ENCODE results near the gene GORASP2.
A peak's percentile ranks its signal among the peaks of the same experiment; 100 is the strongest.

Gene GORASP2

DNA sequence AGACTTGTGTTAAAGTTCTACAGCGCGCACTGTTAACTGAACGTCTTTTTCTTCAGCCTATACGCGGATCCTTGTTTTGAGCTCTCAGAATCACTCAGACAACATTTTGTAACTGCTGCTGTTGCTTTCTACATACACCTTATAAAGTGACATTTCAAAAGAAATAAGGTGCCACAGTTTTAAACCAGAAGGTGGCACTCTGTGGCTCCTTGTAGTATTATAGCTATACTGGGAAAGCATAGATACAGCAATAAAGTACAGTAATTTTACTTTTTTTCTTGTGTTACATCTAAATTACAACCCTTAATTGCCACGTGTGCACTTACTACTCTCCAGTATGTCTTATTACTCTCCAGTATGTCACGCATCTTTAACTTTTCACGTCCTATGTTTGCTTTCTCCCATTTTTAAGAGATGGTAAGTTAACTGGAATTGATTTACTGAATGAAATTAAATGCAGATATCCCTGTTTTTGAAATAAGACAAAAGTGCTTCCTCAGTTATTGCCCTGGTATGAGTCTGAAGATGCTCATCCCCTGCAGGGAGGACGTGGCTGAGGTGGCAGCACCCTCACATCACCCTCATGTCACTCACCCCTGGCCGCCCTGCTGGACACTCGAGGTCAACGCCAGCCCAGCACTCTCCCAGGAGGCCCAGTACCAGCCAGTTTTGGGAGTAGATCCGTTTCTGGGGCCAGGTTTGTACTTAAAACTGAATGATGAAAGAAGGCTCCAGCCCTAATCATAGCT lies 37.8 kb downstream of the GORASP2 start:
- no peak for DNase-seq (ENCODE audit: low spot score)

DNA sequence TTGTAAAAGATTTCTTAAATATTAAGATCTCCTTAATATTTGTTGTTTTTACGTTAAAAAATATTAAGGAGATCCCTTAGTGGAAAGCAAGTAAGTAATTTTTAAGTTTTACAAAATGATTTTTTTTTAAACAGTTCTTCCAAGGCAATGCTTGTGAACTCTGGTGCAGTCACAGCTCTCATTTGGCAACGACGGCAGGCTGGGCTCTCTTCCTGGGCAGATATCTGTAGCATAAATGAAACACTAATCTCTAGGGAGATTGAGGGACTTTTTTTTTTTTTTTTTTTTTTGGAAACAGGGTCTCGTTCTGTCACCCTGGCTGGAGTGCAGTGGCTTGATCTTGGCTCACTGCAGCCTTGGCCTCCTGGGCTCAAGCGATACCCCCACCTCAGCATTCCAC lies 38.5 kb downstream of the GORASP2 start:
- no peak for DNase-seq (ENCODE audit: low spot score)

DNA sequence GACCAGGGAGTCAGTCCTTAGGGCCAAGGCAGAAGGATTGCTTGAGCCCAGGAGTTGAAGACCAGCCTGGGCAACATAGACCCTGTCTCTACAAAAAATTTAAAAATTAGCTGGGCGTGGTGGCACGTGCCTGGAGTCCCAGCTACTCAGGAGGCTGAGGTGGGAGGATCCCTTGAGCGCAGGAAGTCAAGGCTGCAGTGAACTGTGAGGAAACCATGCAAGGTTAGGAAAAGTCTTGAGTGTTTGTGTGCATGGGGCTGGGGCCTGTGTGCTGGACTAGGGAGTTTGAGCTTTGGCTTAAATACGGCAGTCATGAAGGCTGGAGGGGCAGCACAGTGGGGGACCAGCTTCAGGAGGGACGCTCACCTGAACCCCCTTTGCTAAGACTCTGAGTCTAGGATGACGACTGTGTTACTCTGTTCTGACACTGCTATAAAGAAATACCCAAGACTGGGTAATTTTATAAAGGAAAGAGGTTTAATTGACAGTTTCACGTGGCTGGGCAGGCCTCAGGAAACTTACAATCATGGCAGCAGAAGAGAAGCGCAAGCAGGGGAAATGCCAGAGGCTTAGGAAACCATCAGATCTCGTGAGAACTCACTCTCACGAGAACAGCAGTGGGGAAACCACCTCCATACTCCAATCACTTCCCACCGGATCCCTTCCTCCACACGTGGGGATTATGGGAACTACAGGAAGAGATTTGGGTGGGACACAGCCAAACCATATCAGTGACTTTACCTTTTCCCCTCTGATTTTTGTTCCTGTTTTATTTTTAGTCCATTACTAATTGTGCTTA lies 39.4 kb downstream of the GORASP2 start:
- no peak for DNase-seq (ENCODE audit: low spot score)

DNA sequence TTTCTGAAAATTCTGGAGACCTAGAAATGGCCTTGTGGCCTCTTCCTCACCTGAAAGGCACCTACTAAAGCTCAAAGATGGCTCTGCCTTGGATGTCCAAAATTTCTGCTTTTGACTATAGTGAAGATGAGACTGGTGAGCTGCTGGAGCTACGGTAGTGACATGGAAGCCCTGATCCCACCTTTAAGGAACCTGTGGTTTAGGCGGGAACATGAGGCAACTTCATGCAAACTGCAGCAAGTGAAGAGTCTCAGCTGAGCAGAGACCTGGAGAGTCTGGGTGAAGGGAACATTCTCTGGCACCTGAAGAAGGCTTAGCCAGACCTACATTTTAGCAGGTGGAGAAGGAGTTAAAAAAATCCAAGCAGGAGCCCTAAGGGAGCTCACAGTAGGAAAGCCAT lies 40.0 kb downstream of the GORASP2 start:
- no peak for DNase-seq (ENCODE audit: low spot score)

DNA sequence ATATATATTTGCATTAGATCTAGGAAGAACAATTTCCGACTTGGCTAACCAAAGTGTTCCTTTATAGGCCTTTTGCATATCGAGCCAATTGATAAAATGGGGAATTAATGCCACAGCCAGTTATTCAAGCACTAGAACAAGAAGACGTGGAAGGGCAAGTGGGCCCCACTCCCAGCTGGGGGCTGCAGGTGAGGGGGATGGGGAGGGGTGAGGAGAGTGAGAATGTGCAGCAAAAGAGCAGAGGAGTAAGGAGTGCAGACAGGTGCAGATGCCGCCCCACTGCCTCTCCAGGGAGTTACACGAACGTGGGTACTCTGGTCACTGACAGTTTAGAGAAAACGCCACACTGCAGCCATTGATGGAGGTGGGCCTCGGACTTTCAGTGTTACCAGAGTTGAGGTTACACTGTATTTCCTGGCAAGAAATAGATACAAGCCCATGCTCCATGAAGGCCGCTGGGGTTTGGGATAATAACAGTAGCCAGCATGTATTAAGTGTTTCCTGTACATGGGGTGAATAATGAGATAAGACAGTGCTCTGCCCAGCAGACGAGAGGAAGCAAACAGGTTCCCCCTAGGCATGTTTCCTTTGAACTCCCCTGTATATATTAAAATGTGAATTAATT lies 40.9 kb downstream of the GORASP2 start:
- no peak for DNase-seq (ENCODE audit: low spot score)

DNA sequence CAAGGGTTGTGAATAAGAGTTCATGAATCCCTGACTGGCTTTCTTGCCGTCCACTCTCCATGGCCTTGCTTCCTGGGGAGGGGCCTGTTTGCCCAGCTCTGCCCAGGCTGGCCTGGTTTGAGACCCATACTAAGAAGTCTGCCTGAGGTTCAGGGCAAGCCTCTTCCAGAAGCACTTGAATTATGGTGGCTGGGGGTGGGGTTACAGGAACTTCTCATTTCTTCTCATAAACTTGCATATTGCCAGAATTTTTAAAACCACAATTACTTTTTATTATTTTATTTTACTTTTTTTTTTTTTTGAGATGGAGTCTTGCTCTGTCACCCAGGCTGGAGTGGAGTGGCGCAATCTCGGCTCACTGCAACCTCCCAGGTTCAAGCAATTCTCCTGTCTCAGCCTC lies 42.0 kb downstream of the GORASP2 start:
- no peak for DNase-seq (ENCODE audit: low spot score)

DNA sequence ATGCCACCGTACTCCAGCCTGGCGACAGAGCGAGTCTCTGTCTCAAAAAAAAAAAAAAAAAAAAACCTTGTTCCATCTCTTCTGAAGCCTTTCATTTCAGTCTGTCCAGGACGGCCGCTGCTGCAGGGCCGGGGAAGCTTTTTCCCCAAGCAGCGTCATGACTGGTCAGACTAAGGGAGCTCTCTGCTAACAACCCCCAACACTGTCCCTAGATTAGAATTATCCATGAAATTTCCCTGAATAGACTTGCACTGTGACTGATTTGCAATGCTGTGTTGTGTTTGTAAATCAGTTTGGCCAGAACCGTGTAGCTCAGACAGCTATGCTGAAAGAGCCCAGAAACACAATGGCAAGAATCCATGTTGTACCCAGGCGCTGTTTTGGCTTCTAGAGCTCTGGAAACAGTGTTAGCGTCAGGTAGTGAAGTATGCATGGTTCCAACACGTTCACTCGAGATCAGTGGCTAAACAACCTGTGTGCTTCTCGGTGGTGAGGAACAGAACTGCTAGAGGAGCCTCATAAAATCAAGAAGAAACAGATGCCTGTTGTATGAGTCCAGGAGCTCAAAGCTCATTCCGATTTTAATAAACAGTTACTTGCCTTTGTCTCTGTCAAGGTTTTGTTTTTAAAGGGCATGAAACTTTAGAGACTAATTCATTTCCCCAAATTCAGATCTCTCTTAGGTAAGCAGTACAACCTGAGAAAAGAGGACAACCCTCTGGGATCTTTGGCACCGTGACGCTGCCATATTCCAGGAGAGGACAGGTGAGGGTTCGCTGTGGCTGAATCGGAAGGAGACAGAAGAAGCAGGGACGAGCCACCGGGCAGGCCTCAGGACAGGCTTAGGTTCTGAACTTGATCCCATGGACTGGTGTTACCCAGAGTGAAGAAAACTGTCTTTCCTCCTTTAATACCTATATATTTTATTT lies 43.5 kb downstream of the GORASP2 start:
- DNase-seq (ENCODE audit: low spot score) = no peak

DNA sequence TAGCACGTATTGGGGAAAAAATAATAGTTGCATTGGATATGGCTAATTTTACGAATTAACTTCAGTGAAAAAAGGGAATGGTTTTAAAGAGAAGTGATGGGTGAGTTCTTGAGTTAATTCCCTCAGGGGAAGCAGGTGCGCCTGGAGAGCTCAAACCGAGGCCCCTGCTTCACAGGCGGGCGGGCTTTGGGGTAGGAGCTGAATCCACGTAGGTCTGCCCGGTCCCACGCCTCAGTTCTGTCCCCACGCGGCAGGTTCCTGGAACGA lies 44.1 kb downstream of the GORASP2 start:
- no peak for DNase-seq (ENCODE audit: low spot score)

DNA sequence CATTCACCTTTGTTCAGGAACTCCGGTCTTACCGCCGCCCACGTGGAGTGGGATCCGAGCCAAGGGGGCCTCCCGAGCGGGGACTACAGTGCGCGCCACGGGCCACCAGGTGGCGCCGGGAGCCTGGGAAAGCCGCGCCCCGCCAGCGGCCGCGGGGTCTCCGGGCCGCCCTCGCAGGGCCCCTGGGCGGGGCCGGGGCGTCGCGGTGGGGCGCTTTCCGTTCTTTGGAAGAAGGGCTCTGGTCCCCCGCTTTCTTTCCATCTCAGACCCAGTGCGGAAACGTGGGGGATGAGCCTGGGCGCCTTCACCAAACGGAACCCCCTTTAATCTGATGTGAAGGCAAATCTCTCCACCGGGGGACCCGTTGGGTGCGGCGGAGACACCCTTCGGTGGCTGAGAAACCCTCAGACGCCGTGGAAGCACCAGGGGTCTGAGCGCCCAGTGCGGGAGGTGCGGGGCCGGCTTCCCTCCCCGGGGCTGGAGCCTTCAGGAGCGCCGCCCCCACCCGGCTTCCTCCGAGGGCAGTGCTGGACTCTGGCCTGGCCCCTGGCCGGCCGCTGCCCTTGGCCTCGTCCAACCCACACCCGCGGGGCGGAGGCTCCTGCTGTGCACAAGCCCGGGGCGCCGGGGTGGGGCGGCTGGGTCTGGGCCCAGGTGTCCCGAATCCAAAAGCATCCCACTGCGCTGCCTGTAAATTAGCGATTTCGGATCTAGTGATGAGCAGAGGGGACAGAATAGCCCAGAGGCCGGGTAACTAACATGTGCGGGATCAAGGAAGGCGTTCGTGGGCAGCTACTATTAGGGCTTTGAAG lies 44.6 kb downstream of the GORASP2 start:
- DNase-seq (ENCODE audit: low spot score) = peak; percentile 91

DNA sequence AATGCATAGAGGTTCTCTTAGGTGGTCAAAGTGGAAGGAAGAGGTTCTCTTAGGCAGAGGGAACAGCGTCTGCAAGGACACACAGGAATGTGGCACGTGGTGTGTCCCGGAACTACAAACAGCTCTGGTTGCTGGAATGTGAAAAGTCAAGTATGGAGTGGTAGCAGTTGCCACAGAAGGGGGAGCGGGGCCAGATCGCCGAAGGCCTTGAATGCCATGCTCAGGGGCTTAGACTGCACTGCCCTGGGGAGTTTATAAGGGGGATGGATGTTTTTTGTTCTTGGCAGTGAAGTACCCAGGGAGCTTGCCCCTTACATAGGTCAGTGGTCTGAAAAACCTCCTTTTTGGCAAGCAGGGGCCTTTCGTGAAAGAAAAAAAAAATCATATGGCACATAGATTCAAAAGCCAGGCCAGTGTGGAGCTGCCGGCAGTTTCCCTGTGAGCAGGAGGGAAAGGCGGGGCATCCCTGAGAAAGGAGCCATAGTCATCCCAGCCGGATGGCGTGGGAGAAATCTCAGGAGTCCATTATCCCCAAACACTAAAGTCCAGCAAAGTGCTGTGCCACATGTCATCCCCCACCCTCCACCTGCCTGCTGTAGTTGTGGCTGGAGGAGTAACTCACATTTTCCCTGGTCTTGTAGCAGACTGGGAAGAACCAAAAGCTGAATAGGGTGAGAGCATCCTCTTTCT lies 45.4 kb downstream of the GORASP2 start:
- DNase-seq (ENCODE audit: low spot score) = no peak

DNA sequence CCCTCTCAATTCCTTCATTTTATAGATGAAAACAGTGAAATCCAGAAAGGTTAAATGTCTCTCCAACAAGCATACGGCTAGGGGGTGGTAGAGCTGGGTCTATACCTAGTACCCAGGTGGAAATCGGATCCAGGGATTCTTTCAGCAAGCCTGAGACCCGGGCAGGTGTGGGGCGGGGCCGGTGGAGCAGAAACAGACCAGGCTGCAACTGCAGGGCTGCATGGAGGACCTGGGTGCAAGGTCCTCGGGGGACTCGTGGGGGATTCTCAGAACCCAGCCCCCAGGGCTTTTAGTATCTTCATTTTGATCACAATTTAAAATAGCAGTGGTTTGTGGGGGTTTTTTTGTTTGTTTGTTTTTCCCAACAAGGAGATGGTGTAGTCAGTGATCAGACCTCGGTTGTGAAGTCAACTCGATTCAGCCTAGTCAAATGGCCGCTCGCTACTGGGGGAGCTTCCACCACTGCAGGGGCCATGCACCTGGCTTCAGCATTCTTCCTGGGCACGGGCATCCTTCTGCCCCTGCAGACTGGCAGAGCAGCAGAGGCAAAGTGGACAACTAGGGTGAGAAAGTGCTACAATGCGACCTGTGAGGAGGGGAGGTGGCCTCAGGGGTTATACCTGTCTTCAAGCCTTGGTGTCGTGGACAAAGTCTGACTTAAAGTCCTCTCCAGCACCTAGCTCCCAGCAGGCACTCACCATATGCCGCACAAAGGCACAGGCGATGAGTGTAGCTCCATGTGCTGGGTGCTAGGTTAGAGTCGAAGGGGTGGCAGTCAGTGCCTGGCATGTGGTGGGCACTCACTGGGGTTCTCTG lies 46.3 kb downstream of the GORASP2 start:
- DNase-seq (ENCODE audit: low spot score) = no peak

DNA sequence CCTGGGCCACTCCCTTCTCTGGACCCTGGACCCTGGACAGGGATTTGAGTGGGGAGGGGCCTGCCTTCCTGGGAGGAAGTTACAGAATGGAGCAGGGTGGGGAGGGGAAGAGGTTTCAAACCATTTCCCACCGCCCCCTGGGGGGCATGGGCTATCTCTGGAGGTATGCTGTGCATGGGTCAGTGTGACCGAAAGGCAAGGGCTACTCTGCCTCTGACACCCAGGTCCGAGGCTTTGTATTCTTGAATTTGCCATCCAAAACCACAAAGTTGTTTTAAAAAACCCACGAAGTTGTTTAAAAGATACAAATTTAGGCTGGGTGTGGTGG lies 46.9 kb downstream of the GORASP2 start:
- DNase-seq (ENCODE audit: low spot score) = no peak

DNA sequence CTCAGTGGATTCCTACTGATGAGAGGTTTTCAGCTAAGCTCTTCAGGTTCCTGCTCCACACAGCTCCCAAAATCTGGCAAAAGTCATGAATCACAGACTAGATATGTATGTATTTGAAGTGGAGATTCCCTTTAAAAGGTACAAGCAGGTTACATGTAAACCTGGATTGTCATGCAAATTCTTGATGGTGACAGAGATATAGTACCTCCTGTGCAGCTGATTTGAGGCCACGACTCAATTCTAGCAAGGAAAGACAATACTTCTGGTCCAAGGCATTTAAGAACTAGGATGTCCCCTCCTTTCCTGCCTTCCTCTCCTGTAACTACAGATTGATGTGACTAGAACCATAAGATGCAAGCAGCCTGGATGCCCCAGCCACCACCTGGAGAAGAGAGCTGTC lies 55.0 kb downstream of the GORASP2 start:
- DNase-seq (ENCODE audit: low spot score) = no peak

DNA sequence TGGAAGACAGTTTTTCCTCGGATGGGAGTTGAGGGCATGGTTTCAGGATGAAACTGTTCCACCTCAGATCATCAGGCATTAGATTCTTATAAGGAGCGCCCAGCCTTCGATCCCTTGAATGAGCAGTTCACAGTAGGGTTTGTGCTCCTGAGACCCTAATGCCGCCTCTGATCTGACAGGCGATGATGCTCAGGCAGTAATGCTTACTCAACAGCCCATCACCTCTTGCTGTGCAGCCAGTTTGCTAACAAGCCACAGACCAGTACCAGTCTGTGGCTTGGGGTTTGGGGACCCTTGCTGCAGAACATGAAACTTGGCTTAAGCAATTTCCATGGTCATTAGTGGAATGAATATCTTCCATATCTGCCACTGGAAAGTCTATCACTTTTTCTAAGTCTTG lies 56.4 kb downstream of the GORASP2 start:
- no peak for DNase-seq (ENCODE audit: low spot score)

DNA sequence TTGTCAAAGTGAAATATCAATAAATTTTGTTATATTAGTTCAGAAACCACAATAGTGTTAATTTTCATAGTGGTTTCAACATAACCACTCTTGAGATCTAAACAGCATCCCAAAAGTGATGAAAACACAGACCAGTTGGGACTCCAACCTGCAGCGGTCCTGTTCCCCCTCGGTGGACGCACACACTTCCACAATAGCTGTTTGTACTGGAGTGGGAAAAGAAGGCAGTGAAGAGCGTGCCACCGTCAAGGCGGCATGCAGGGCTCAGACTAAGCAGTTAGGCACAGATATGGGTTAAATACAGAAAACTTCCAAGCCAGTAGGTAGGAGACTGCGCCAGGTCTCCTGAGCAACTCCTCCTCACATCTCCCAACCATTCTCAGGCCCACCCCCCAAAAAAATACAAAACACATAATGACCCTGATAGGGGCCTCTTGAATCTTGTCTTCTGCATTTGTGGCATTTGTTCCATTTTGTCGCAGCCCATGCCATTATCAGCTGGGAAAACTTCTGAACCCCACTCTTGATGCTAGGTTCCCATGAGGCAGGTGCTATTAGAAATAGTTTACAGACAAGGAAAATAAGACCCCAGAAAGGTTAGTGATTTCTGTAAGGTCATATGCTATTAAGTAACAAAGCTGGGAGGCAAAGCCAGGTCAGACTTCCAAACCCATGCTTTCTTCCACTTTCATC lies 57.7 kb downstream of the GORASP2 start:
- DNase-seq (ENCODE audit: low spot score) = no peak

DNA sequence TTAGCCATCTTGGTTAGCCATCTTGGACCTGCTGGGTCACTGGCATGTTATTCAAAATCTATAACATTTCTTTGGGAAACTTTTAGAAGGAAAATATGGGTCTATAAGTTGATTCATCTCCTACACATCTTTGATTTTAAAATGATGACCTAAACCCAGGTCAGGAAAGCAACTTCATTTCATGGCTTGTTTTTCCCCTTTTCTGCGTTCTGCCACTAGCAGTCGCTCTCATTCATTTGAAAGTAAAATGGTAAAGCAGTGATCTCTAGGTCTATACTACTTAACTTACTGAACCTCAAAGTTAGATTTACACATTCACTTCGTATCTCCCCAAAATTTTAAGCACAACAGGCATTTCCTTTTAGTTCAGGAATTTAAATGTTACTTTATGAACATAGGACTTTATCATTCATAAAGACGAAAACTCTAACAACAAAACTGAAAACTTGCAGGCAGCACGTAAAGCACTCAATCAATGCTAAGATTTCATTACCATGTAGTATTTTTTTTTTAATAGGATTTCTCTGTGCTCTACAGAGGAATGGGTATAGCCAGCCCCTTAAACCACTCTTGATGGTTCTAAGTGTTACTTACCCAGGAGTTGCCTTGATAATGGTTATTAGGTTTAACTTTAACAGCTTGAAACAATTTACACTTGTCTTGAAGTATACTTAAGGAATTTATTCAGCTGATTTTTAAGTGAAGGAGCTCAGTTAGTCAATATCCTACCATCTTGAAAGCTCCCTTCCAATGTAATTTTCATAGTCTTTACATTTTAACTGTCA lies 62.5 kb downstream of the GORASP2 start:
- no peak for DNase-seq (ENCODE audit: low spot score)

DNA sequence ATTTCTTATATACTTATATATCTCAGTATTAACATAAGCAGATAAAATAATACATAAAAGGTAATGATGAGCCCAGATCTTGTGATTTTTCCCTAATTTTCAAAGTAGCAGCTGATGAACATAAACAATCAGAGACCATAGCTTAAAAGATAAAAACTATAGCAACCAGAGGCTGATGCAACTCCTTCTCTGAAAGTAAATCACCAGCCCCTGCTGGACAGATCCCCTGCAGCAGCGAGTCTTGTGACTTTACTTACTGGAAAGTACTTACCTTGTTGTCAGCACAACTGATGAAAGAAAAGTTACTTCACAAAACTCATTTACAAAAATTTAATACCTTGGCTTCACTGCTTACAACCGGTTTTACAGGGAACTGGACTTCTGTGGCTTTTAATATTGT lies 67.3 kb downstream of the GORASP2 start:
- no peak for DNase-seq (ENCODE audit: low spot score)

DNA sequence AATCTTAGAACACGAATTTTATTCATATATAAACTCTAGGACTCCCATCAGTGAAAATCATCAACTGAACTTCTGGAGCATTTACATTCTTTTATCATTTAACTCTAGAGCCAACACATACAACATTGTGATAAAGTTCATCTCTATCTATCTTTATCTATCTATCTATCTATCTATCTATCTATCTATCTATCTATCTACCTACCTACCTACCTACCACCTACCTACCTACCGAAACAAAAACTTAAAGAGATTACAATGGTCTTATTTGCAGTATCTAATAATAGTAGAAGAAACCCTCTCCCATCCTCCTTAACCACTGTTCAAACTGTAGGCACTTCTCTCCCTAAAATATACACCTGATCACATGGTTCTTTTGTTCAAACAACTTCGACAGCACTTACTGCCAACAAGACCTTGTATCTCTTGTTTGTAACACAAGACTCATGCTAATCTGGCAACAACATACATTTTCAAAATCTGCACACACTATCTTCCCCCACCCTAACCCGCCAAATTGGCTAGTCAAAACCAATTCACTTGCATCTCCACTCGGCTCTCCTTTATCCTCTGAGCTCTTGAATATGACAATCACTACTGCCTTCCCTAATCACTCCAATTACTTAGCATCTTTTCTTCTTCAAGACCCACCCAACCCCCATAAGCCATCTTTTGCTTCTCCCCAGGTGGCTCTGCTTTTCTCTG lies 69.0 kb downstream of the GORASP2 start:
- no peak for DNase-seq (ENCODE audit: low spot score)
